Nephron progenitor cell (in vitro differentiated cells): ENCODE results near the gene GABRG3.

Experiments
- DNase-seq: peaks from one replicate; pipeline ENCODE4 v3.0.0; 2021
- H3K27ac Mint-ChIP-seq: 2 replicates; pipeline ENCODE4 v1.8.0; 2021; ENCODE audit warnings: mild to moderate bottlenecking, moderate library complexity, mixed read lengths
- H3K27me3 Mint-ChIP-seq: 2 replicates; pipeline ENCODE4 v1.8.0; 2021; ENCODE audit warnings: mild to moderate bottlenecking, low read depth, mixed read lengths; ENCODE audit not compliant: poor library complexity
- H3K36me3 Mint-ChIP-seq: 2 replicates; pipeline ENCODE4 v1.8.0; 2021; ENCODE audit warnings: low read depth, mixed read lengths
- H3K4me1 Mint-ChIP-seq: 2 replicates; pipeline ENCODE4 v1.8.0; 2021; ENCODE audit warnings: mixed read lengths
- H3K4me3 Mint-ChIP-seq: 2 replicates; pipeline ENCODE4 v1.8.0; 2021; ENCODE audit warnings: mild to moderate bottlenecking, moderate library complexity, mixed read lengths
- H3K9me3 Mint-ChIP-seq: 2 replicates; pipeline ENCODE4 v1.8.0; 2021; ENCODE audit warnings: mild to moderate bottlenecking, moderate library complexity, mixed read lengths
- CTCF ChIP-seq: fragments of 200-600 bp; sonication (generic); IDR thresholded peaks from 2 replicates; pipeline ENCODE4 v1.5.0; 2021; ENCODE audit warnings: antibody characterized with exemption

Gene GABRG3

GRCh38 chr15:27392163-27392562 lies 421.2 kb downstream of the GABRG3 start:
- TF ChIP-seq CTCF = no peak
- H3K9me3 Mint-ChIP-seq = peaks cover 12% of the 10 kb centered on the region
- no peaks in the 10 kb centered on the region for H3K36me3 Mint-ChIP-seq
- H3K27ac Mint-ChIP-seq = no peak overlapping the region
- no peaks in the 10 kb centered on the region for H3K4me1 Mint-ChIP-seq
- peaks cover 3% of the 10 kb centered on the region for H3K27me3 Mint-ChIP-seq
- H3K4me3 Mint-ChIP-seq = no peak overlapping the region
- no peak for DNase-seq

- TF ChIP-seq CTCF = no peak
- DNase-seq = no peak
- H3K36me3 Mint-ChIP-seq = no peaks in the 10 kb centered on the region
- peaks cover 14% of the 10 kb centered on the region for H3K4me1 Mint-ChIP-seq
- peaks cover 17% of the 10 kb centered on the region for H3K9me3 Mint-ChIP-seq
- no peak overlapping the region for H3K27ac Mint-ChIP-seq
- peaks cover 3% of the 10 kb centered on the region for H3K27me3 Mint-ChIP-seq
- no peak overlapping the region for H3K4me3 Mint-ChIP-seq
These were observed 425.5 kb downstream of the GABRG3 start for GRCh38 chr15:27396521-27396920.

DNA sequence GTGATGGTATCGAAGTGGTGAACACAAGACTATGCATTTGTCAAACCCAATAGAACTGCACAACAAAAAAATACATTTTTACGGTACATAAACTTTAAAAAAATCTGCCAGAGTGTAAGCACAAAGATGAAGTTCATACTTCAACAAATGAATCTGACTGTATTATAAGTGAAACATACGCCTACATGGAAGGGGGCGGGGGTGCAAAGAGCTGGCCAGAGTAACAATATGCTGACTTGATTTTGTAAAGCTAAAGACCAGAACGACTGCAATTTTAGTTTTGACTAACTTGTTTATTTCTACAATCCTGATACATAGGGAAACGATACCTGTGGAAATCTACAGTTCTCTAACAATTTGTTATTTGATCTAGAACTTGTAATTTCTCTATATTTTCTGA lies 426.0 kb downstream of the GABRG3 start:
- Mint-ChIP-seq H3K36me3 (no peaks in the 10 kb centered on the region), H3K4me1 (peaks cover 16% of the 10 kb centered on the region), H3K27ac (no peak overlapping the region), H3K4me3 (no peak overlapping the region), H3K27me3 (peaks cover 3% of the 10 kb centered on the region), H3K9me3 (peaks cover 17% of the 10 kb centered on the region)
- DNase-seq = no peak
- TF ChIP-seq CTCF = no peak

GRCh38 chr15:27398631-27399161 lies 427.7 kb downstream of the GABRG3 start:
- TF ChIP-seq CTCF = no peak
- no peak for DNase-seq
- peaks cover 16% of the 10 kb centered on the region for H3K4me1 Mint-ChIP-seq
- no peak overlapping the region for H3K4me3 Mint-ChIP-seq
- peaks cover 17% of the 10 kb centered on the region for H3K9me3 Mint-ChIP-seq
- H3K27me3 Mint-ChIP-seq = no peaks in the 10 kb centered on the region
- H3K36me3 Mint-ChIP-seq = no peaks in the 10 kb centered on the region
- no peak overlapping the region for H3K27ac Mint-ChIP-seq

GRCh38 chr15:27399241-27399640 lies 428.3 kb downstream of the GABRG3 start:
- H3K9me3 Mint-ChIP-seq = peaks cover 17% of the 10 kb centered on the region
- no peak for DNase-seq
- no peak for TF ChIP-seq CTCF
- H3K36me3 Mint-ChIP-seq = no peaks in the 10 kb centered on the region
- H3K4me1 Mint-ChIP-seq = peaks cover 16% of the 10 kb centered on the region
- no peak overlapping the region for H3K4me3 Mint-ChIP-seq
- no peak overlapping the region for H3K27ac Mint-ChIP-seq
- H3K27me3 Mint-ChIP-seq = no peaks in the 10 kb centered on the region

DNA sequence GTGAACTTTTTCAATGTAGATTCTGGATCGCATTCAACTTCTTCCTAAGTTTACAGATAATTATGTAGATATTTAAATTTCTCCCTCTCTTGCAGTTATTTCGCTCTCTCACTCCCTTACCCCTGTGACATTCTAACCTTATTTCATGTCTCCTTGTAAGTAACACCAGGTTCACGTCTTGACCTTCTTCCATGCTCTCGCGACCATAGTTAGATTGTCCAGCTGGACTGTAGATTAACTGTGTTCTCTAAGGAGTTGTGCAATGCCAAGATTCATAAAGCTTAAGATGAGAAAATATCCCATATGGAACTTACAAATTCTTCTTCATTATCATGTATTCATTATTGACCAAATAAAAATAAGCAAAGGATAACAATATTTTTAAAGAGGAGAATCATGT lies 430.5 kb downstream of the GABRG3 start:
- DNase-seq = no peak
- no peak for TF ChIP-seq CTCF
- H3K36me3 Mint-ChIP-seq = no peaks in the 10 kb centered on the region
- no peaks in the 10 kb centered on the region for H3K27me3 Mint-ChIP-seq
- H3K9me3 Mint-ChIP-seq = peaks cover 5% of the 10 kb centered on the region
- peak overlapping the region; percentile 10 for H3K27ac Mint-ChIP-seq
- peaks cover 16% of the 10 kb centered on the region for H3K4me1 Mint-ChIP-seq
- no peak overlapping the region for H3K4me3 Mint-ChIP-seq
